Testis (tissue), 3 donors: Measurements from ENCODE around the gene ADSS1. TPM values are rescaled to one million over a fixed set of nuclear protein-coding genes. Genes with fewer than 3 reads are reported as not detected.
A peak's percentile ranks its signal among the peaks of the same experiment; 100 is the strongest.

ENCODE experiments used
- DNase-seq: peaks from one replicate; pipeline ENCODE4 v3.0.0-alpha.2; 2019
- H3K27ac ChIP-seq, 2 donors: fragments of 200-600 bp; sonication (generic); one replicate each; pipeline ENCODE4 v1.5.1; 2019
- H3K27me3 ChIP-seq: fragments of 200-600 bp; sonication (generic); one replicate; pipeline ENCODE4 v1.5.1; 2019
- H3K36me3 ChIP-seq: fragments of 200-600 bp; sonication (generic); one replicate; pipeline ENCODE4 v1.5.1; 2017; ENCODE audit warnings: low read depth; ENCODE audit errors: missing control alignments
- H3K4me1 ChIP-seq: fragments of 200-600 bp; sonication (generic); one replicate; pipeline ENCODE4 v1.5.1; 2019
- H3K4me3 ChIP-seq, 2 donors: fragments of 200-600 bp; sonication (generic); one replicate each; pipeline ENCODE4 v1.5.1; 2017 to 2019
- H3K9me3 ChIP-seq: fragments of 200-600 bp; sonication (generic); one replicate; pipeline ENCODE4 v1.5.1; 2017
- CTCF ChIP-seq, 3 experiments: fragments of 450-650 bp in 2 of 3; fragments of 200-600 bp in 1 of 3; sonication (generic) in 1 of 3; IDR thresholded peaks; one replicate each; pipeline ENCODE4 v1.5.1; 2016 to 2019; ENCODE audit warnings: antibody characterized with exemption in 3 of 3, mild to moderate bottlenecking in 2 of 3, moderate library complexity in 1 of 3
- POLR2A ChIP-seq: fragments of 450-650 bp; IDR thresholded peaks from one replicate; pipeline ENCODE4 v1.6.1; 2017; ENCODE audit warnings: antibody characterized with exemption, mild to moderate bottlenecking, moderate library complexity
- whole genome bisulfite sequencing, 2 donors: methylation state at CpG; one replicate each; pipeline ENCODE4 v1.1.5; 2018; 5-methylcytosine and 5-hydroxymethylcytosine counted together
- intact Hi-C: fragments of 100-400 bp; cut with DNase I; formaldehyde crosslinking; loops from one replicate; pipeline ENCODE4 v1.15.1; 2023; ENCODE audit warnings: low total_unique reads
- microRNA-seq, 2 donors: library from miRNA; unstranded; fragments of <30 nt; microRNA quantifications; one replicate each; pipeline ENCODE4, GENCODE V29; 2016; ENCODE audit warnings: borderline number of aligned reads in 2 of 2, borderline replicate concordance in 1 of 2
- polyA plus RNA-seq: library from polyadenylated mRNA; stranded (reverse); fragments of 350-450 nt; fragmentation: Illumina TruSeq; extraction: RNeasy Lipid Tissue Mini Kit (QIAGEN cat#74804); gene quantifications from one replicate; pipeline ENCODE4 v1.2.3, GENCODE V29; 2014; ENCODE audit warnings: low read depth, low replicate concordance; ENCODE audit not compliant: insufficient read depth
- small RNA-seq, 2 donors: library from RNA; depleted of rRNA; stranded (forward); fragments of <200 nt; gene quantifications; one replicate each; pipeline ENCODE3, GENCODE V24; 2016
- total RNA-seq, 2 donors: library from RNA; depleted of rRNA; stranded (reverse); fragments of >200 nt; gene quantifications; one replicate each; pipeline ENCODE4 v1.2.3, GENCODE V29; 2016

ADSS1 gene
- total and polyA plus RNA-seq, 3 donors from 2014 or later: 48.7 to 79.6 (median 79.4) TPM

DNA sequence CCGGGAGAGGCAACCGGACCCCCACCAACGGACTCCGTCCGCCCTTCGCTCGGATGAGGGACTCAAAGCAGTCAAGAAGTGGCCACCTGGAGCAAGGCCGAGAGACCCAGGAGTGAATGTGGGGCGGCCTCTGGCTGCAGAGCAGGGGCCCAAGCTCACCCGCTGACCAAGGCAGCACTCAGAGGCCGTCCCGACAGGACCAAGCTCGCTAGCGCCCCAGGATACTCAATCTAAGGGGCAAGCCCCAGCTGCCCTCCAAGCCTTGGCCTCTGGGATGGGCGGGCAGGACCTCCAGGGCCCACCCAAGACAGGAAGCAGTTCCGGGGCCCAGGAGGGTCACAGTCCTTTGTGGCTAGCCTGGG, 70.6 kb downstream of the ADSS1 start:
- Histone ChIP-seq H3K4me3 (peak overlapping the region; percentile 70 to 79), H3K27ac (peak overlapping the region; percentile 44 to 78), H3K4me1 (peaks cover 50% of the 10 kb centered on the region), H3K27me3 (no peaks in the 10 kb centered on the region), H3K9me3 (no peaks in the 10 kb centered on the region), H3K36me3 (no peaks in the 10 kb centered on the region)
- intact Hi-C loops: no loop called here
- TF ChIP-seq POLR2A (no peak), CTCF (IDR thresholded peaks at IDR 0.05) (no peak)
- WGBS, 2 donors: 1 to 13% methylated on average over 3 to 16 of the region's 16 CpGs
- peak; percentile 46 for DNase-seq

- intact Hi-C loops: no loop called here
- WGBS, 2 donors: 0% methylated on average over 27 of the region's 124 CpGs; no CpG with 5 or more reads in 1 of the 2 donors
- no peak for TF ChIP-seq POLR2A
- TF ChIP-seq CTCF (IDR thresholded peaks at IDR 0.05): no peak
- Histone ChIP-seq H3K27ac (peak within 1 kb of the TSS; percentile 80 to 88), H3K4me3 (peak within 1 kb of the TSS; percentile 70 to 79), H3K4me1 (peaks cover 56% of the 10 kb centered on the region), H3K27me3 (no peaks in the 10 kb centered on the region), H3K36me3 (no peaks in the 10 kb centered on the region), H3K9me3 (no peaks in the 10 kb centered on the region)
- DNase-seq: no peak
These were observed 71.2 kb downstream of the ADSS1 start, which contains the start of gene AKT1 for GRCh38 chr14:104794993-104795780. AKT1 (minus strand) TSS chr14:104795748; CDS start chr14:104792643, 3,105 bp downstream.

DNA sequence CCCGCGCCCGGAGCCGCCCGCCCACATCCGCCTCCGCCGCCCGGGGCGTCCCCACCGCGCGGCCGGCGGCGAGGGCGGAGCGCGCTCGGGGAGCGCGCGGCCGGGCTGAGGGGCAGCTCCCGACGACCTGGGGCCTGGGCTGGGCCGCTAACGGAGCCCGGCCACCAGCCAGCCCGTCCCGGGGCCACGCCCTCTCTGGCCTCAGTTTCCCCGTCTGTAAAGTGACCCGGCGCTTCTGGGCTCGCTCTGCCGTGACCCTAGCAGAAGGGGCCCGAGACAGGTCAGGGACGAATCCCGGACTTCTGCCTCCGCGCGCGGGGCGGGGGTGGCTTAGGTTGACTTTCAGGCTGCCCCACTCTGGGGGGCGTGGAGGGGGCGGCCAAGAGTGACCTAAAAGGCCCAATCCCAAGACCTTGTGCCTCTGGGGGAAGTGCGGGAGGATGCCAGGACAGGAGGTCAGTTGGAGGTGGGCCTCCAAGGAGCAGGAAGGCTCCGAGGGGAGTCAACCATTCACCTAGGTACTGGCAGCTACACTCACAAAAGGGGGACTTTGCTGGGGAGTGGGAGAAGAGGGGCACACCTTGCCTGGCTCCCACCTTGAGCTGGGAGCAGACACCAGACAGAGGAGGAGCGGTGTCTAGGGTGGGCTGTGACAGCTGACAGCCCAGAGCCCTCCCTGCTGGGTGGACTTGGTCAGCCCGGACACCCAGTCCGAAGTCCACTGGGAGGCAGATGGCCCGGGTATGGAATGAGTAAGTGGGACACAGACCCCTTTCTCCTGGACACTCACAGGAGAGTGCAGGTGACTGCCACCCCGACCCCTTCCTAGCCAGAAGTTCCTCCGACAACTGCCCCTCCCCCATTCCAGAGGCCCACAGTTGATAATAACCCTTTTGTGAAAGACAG, 72.0 kb downstream of the ADSS1 start:
- H3K9me3 ChIP-seq: no peaks in the 10 kb centered on the region
- TF ChIP-seq CTCF (IDR thresholded peaks at IDR 0.05) (no peak), POLR2A (no peak)
- 19 to 59% methylated on average over 7 to 22 of the region's 55 CpGs for WGBS, 2 donors
- peaks cover 57% of the 10 kb centered on the region for H3K4me1 ChIP-seq
- peak; percentile 43 for DNase-seq
- H3K27me3 ChIP-seq: no peaks in the 10 kb centered on the region
- H3K4me3 ChIP-seq: peak overlapping the region; percentile 32 to 49
- intact Hi-C loops: no loop called here
- peak overlapping the region; percentile 80 to 88 for H3K27ac ChIP-seq
- H3K36me3 ChIP-seq: no peaks in the 10 kb centered on the region

DNA sequence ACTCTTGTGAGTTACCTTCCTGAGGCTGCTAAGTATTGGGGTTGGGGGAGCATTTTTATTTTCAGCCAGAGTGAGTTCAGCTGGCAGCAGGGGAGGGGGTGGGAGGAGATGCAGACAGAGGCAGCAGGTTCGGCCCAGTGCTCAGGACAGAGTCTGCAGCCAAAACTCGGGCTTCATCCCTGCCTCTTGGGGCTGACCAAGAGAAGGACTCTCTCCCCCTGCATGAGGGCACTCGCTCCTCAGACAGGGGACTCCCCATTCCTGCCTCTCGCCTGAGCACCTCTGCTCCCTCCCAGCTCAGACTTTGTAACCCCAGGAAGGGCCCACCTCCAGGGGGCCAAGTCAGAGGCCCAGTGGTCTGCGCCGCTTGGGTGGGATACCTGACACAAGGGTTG, 72.7 kb downstream of the ADSS1 start:
- H3K36me3 ChIP-seq: no peaks in the 10 kb centered on the region
- whole genome bisulfite sequencing, 2 donors: 51 to 66% methylated on average over 4 to 6 of the region's 6 CpGs
- TF ChIP-seq CTCF (IDR thresholded peaks at IDR 0.05) (no peak), POLR2A (no peak)
- H3K27ac ChIP-seq: no peak overlapping the region
- intact Hi-C loops: no loop called here
- no peak overlapping the region for H3K4me3 ChIP-seq
- no peaks in the 10 kb centered on the region for H3K9me3 ChIP-seq
- DNase-seq: no peak
- H3K4me1 ChIP-seq: peaks cover 63% of the 10 kb centered on the region
- H3K27me3 ChIP-seq: no peaks in the 10 kb centered on the region

Small RNA genes within 50 kb of the gene (microRNA-seq; reads per million reads assigned to microRNA genes)
- gene MIR4710: 0 reads per million in 2 donors

Small RNA genes within 50 kb of the gene (small RNA-seq; reads per million reads assigned to genes)
- gene MIR4710: 0 reads per million in 2 donors

Other genes with a start within 250 kb of the ADSS1 start
- gene C14orf180, start 144.5 kb upstream of the ADSS1 start, total RNA-seq: under 1 TPM in 1 of 2 donors, not detected in 1; 0.16 TPM
- 0.86 TPM for gene C14orf180, start 144.5 kb upstream of the ADSS1 start, polyA plus RNA-seq
- 10 to 100 TPM in 1 of 2 donors, 1 to 10 TPM in 1; 9.8 to 12.1 TPM for gene TMEM179, start 119.5 kb upstream of the ADSS1 start, total RNA-seq
- gene TMEM179, start 119.5 kb upstream of the ADSS1 start, polyA plus RNA-seq: 4.9 TPM
- gene INF2, start 34.6 kb upstream of the ADSS1 start, total RNA-seq: 100 to 1,000 TPM; 244 to 328 TPM
- gene INF2, start 34.6 kb upstream of the ADSS1 start, polyA plus RNA-seq: 50.5 TPM
- 100 to 1,000 TPM; 236 to 247 TPM for gene SIVA1, start 28.9 kb downstream of the ADSS1 start, total RNA-seq
- gene SIVA1, start 28.9 kb downstream of the ADSS1 start, polyA plus RNA-seq: 99.5 TPM
- gene AKT1, start 71.5 kb downstream of the ADSS1 start, total RNA-seq: 100 to 1,000 TPM; 106 to 125 TPM
- gene AKT1, start 71.5 kb downstream of the ADSS1 start, polyA plus RNA-seq: 68.2 TPM
- gene ZBTB42, start 76.9 kb downstream of the ADSS1 start, total RNA-seq: 1 to 10 TPM; 6.1 to 8.4 TPM
- 7.1 TPM for gene ZBTB42, start 76.9 kb downstream of the ADSS1 start, polyA plus RNA-seq
- 10 to 100 TPM; 73.9 to 79.7 TPM for gene CEP170B, start 141.0 kb downstream of the ADSS1 start, total RNA-seq
- 33.9 TPM for gene CEP170B, start 141.0 kb downstream of the ADSS1 start, polyA plus RNA-seq
- gene PLD4, start 200.7 kb downstream of the ADSS1 start, total RNA-seq: 1 to 10 TPM; 1.1 to 1.7 TPM
- 1.2 TPM for gene PLD4, start 200.7 kb downstream of the ADSS1 start, polyA plus RNA-seq